ENCODE results near the gene TCP10L. TPM values are rescaled to one million over a fixed set of nuclear protein-coding genes. Genes with fewer than 3 reads are reported as not detected.
A peak's percentile ranks its signal among the peaks of the same experiment; 100 is the strongest.
"Not testable (repeated sequence)": the region's sequence is repeated elsewhere in the genome, so short reads cannot be mapped to it uniquely, and the experiment has no call there.

Gene TCP10L
- total and polyA plus RNA-seq, 4 donors = 1.4 to 2.3 (median 1.5) TPM; not detected in 1

- ATAC-seq (ENCODE audit: low FRiP score) (no peak), DNase-seq (no peak)
- no peaks in the 10 kb centered on the region for H3K27me3 ChIP-seq (ENCODE audit: control insufficient read depth in 1 of 2, insufficient read depth in 2 of 2, low read length in 1 of 2)
- peak overlapping the region; percentile 70 to 82 for H3K27ac ChIP-seq (ENCODE audit: low read depth in 1 of 2, low read length in 2 of 2)
- no peak overlapping the region for H3K4me3 ChIP-seq (ENCODE audit: low read length in 2 of 2)
- H3K9me3 ChIP-seq (ENCODE audit: control insufficient read depth, low read length) = no peaks in the 10 kb centered on the region
- H3K36me3 ChIP-seq (ENCODE audit: control insufficient read depth in 1 of 2, insufficient read depth in 2 of 2, low read length in 1 of 2) = no peaks in the 10 kb centered on the region
- WGBS, 2 donors = 79 to 83% methylated on average over 5 of the region's 5 CpGs
- peaks cover 4% of the 10 kb centered on the region in 2 donors for H3K4me1 ChIP-seq (ENCODE audit: control insufficient read depth in 1 of 2, insufficient read depth in 2 of 2, low read length in 2 of 2)
- intact Hi-C loops (cut with DNase I) = loop anchor here (5.0 to 10.0 kb wide), 2 partner anchors 72 to 155 kb away; partner anchors contain the start of gene EVA1C (in 2 of the 2)
Observed at GRCh38 chr21:32566741-32567389, 18.5 kb downstream of the TCP10L start.

GRCh38 chr21:32565856-32566465 is 19.4 kb downstream of the TCP10L start:
- Histone ChIP-seq H3K4me1 (ENCODE audit: control insufficient read depth in 1 of 2, insufficient read depth in 2 of 2, low read length in 2 of 2) (peaks cover 4% of the 10 kb centered on the region in 2 donors), H3K27me3 (ENCODE audit: control insufficient read depth in 1 of 2, insufficient read depth in 2 of 2, low read length in 1 of 2) (no peaks in the 10 kb centered on the region), H3K4me3 (ENCODE audit: low read length in 2 of 2) (no peak overlapping the region), H3K9me3 (ENCODE audit: control insufficient read depth, low read length) (no peaks in the 10 kb centered on the region), H3K36me3 (ENCODE audit: control insufficient read depth in 1 of 2, insufficient read depth in 2 of 2, low read length in 1 of 2) (no peaks in the 10 kb centered on the region), H3K27ac (ENCODE audit: low read depth in 1 of 2, low read length in 2 of 2) (peak overlapping the region; percentile 71 to 82)
- WGBS, 2 donors = 7 to 8% methylated on average over 2 of the region's 2 CpGs
- intact Hi-C loops (cut with DNase I) = loop anchor here (5.0 to 10.0 kb wide), 2 partner anchors 71 to 154 kb away; partner anchors contain the start of gene EVA1C (in 2 of the 2)
- DNase-seq (no peak), ATAC-seq (ENCODE audit: low FRiP score) (no peak)

GRCh38 chr21:32562915-32563314 is 22.4 kb downstream of the TCP10L start:
- WGBS, 2 donors = 36 to 48% methylated on average over 2 of the region's 2 CpGs
- intact Hi-C loops (cut with DNase I) = loop anchor here in 1 of 2 donors (10.0 kb wide), 1 partner anchor 68 kb away; no protein-coding TSS in a partner anchor
- Histone ChIP-seq H3K4me1 (ENCODE audit: control insufficient read depth in 1 of 2, insufficient read depth in 2 of 2, low read length in 2 of 2) (peaks cover 4% of the 10 kb centered on the region in 2 donors), H3K27ac (ENCODE audit: low read depth in 1 of 2, low read length in 2 of 2) (peak overlapping the region in 1 of 2 donors; percentile 76), H3K9me3 (ENCODE audit: control insufficient read depth, low read length) (no peaks in the 10 kb centered on the region), H3K27me3 (ENCODE audit: control insufficient read depth in 1 of 2, insufficient read depth in 2 of 2, low read length in 1 of 2) (no peaks in the 10 kb centered on the region), H3K36me3 (ENCODE audit: control insufficient read depth in 1 of 2, insufficient read depth in 2 of 2, low read length in 1 of 2) (no peaks in the 10 kb centered on the region), H3K4me3 (ENCODE audit: low read length in 2 of 2) (no peak overlapping the region)
- DNase-seq (no peak), ATAC-seq (ENCODE audit: low FRiP score) (no peak)

GRCh38 chr21:32562426-32562825 is 22.9 kb downstream of the TCP10L start:
- ATAC-seq (ENCODE audit: low FRiP score) = peak; percentile 74
- peaks cover 4% of the 10 kb centered on the region in 2 donors for H3K4me1 ChIP-seq (ENCODE audit: control insufficient read depth in 1 of 2, insufficient read depth in 2 of 2, low read length in 2 of 2)
- no peak overlapping the region for H3K4me3 ChIP-seq (ENCODE audit: low read length in 2 of 2)
- peak overlapping the region; percentile 6 to 76 for H3K27ac ChIP-seq (ENCODE audit: low read depth in 1 of 2, low read length in 2 of 2)
- intact Hi-C loops (cut with DNase I) = loop anchor here in 1 of 2 donors (10.0 kb wide), 1 partner anchor 68 kb away; no protein-coding TSS in a partner anchor
- no peaks in the 10 kb centered on the region for H3K36me3 ChIP-seq (ENCODE audit: control insufficient read depth in 1 of 2, insufficient read depth in 2 of 2, low read length in 1 of 2)
- no peaks in the 10 kb centered on the region for H3K27me3 ChIP-seq (ENCODE audit: control insufficient read depth in 1 of 2, insufficient read depth in 2 of 2, low read length in 1 of 2)
- peak in 1 of 2 donors; percentile 65 for DNase-seq
- no peaks in the 10 kb centered on the region for H3K9me3 ChIP-seq (ENCODE audit: control insufficient read depth, low read length)
- 20 to 33% methylated on average over 5 of the region's 5 CpGs for WGBS, 2 donors

GRCh38 chr21:32561476-32561875 is 23.8 kb downstream of the TCP10L start:
- H3K27me3 ChIP-seq (ENCODE audit: control insufficient read depth in 1 of 2, insufficient read depth in 2 of 2, low read length in 1 of 2); H3K4me1 ChIP-seq (ENCODE audit: control insufficient read depth in 1 of 2, insufficient read depth in 2 of 2, low read length in 2 of 2); H3K9me3 ChIP-seq (ENCODE audit: control insufficient read depth, low read length); H3K4me3 ChIP-seq (ENCODE audit: low read length in 2 of 2); ATAC-seq (ENCODE audit: low FRiP score); H3K36me3 ChIP-seq (ENCODE audit: control insufficient read depth in 1 of 2, insufficient read depth in 2 of 2, low read length in 1 of 2); H3K27ac ChIP-seq (ENCODE audit: low read depth in 1 of 2, low read length in 2 of 2); DNase-seq: not testable (repeated sequence)
- WGBS, 2 donors = 78 to 94% methylated on average over 1 of the region's 1 CpG
- intact Hi-C loops (cut with DNase I) = loop anchor here in 1 of 2 donors (10.0 kb wide), 1 partner anchor 67 kb away; no protein-coding TSS in a partner anchor

GRCh38 chr21:32560896-32561295 is 24.4 kb downstream of the TCP10L start:
- no peaks in the 10 kb centered on the region for H3K27me3 ChIP-seq (ENCODE audit: control insufficient read depth in 1 of 2, insufficient read depth in 2 of 2, low read length in 1 of 2)
- ATAC-seq (ENCODE audit: low FRiP score) (no peak), DNase-seq (no peak)
- no peak overlapping the region for H3K27ac ChIP-seq (ENCODE audit: low read depth in 1 of 2, low read length in 2 of 2)
- no peaks in the 10 kb centered on the region for H3K4me1 ChIP-seq (ENCODE audit: control insufficient read depth in 1 of 2, insufficient read depth in 2 of 2, low read length in 2 of 2)
- intact Hi-C loops (cut with DNase I) = loop anchor here in 1 of 2 donors (10.0 kb wide), 1 partner anchor 66 kb away; no protein-coding TSS in a partner anchor
- no peaks in the 10 kb centered on the region for H3K9me3 ChIP-seq (ENCODE audit: control insufficient read depth, low read length)
- no peaks in the 10 kb centered on the region for H3K36me3 ChIP-seq (ENCODE audit: control insufficient read depth in 1 of 2, insufficient read depth in 2 of 2, low read length in 1 of 2)
- 92 to 97% methylated on average over 3 of the region's 3 CpGs for WGBS, 2 donors
- H3K4me3 ChIP-seq (ENCODE audit: low read length in 2 of 2) = no peak overlapping the region

GRCh38 chr21:32559006-32559610 is 26.2 kb downstream of the TCP10L start:
- Histone ChIP-seq H3K27me3 (ENCODE audit: control insufficient read depth in 1 of 2, insufficient read depth in 2 of 2, low read length in 1 of 2) (no peaks in the 10 kb centered on the region), H3K27ac (ENCODE audit: low read depth in 1 of 2, low read length in 2 of 2) (no peak overlapping the region), H3K9me3 (ENCODE audit: control insufficient read depth, low read length) (no peaks in the 10 kb centered on the region), H3K36me3 (ENCODE audit: control insufficient read depth in 1 of 2, insufficient read depth in 2 of 2, low read length in 1 of 2) (no peaks in the 10 kb centered on the region), H3K4me1 (ENCODE audit: control insufficient read depth in 1 of 2, insufficient read depth in 2 of 2, low read length in 2 of 2) (no peaks in the 10 kb centered on the region), H3K4me3 (ENCODE audit: low read length in 2 of 2) (no peak overlapping the region)
- 94% methylated on average over 6 of the region's 6 CpGs for WGBS, 2 donors
- ATAC-seq (ENCODE audit: low FRiP score) (no peak), DNase-seq (no peak)
- intact Hi-C loops (cut with DNase I) = no loop called here

- no peak for DNase-seq
- no peak for ATAC-seq (ENCODE audit: low FRiP score)
Observed at GRCh38 chr21:32558106-32558505, 27.2 kb downstream of the TCP10L start.

More at GRCh38 chr21:32558106-32558505, 27.2 kb downstream of the TCP10L start:
- Histone ChIP-seq H3K27ac (ENCODE audit: low read depth in 1 of 2, low read length in 2 of 2) (no peak overlapping the region), H3K27me3 (ENCODE audit: control insufficient read depth in 1 of 2, insufficient read depth in 2 of 2, low read length in 1 of 2) (no peaks in the 10 kb centered on the region), H3K9me3 (ENCODE audit: control insufficient read depth, low read length) (no peaks in the 10 kb centered on the region), H3K4me3 (ENCODE audit: low read length in 2 of 2) (no peak overlapping the region), H3K4me1 (ENCODE audit: control insufficient read depth in 1 of 2, insufficient read depth in 2 of 2, low read length in 2 of 2) (no peaks in the 10 kb centered on the region), H3K36me3 (ENCODE audit: control insufficient read depth in 1 of 2, insufficient read depth in 2 of 2, low read length in 1 of 2) (no peaks in the 10 kb centered on the region)
- WGBS, 2 donors = 88 to 90% methylated on average over 3 of the region's 3 CpGs
- intact Hi-C loops (cut with DNase I) = no loop called here
